Measurements from ENCODE around the gene ICA1L.

DNA sequence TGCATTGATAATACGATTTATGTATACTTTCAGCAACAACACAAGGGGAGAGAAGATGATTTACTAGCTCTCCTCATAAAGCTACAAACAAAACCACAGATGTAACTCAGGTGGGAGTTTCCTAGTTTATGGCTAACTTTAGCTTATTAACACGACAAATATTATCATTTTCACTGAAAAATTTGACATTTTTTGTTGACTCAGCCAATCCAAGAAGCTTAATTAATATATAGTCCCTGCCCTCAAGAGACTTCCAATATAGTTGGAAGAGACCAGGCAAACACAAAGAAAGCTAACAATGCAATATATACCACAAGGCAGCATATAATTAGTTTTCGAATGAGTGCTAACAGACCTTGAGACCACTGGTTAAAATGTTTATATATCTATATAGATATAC, 39.1 kb upstream of the ICA1L start:
- TF ChIP-seq, protein P1, sequence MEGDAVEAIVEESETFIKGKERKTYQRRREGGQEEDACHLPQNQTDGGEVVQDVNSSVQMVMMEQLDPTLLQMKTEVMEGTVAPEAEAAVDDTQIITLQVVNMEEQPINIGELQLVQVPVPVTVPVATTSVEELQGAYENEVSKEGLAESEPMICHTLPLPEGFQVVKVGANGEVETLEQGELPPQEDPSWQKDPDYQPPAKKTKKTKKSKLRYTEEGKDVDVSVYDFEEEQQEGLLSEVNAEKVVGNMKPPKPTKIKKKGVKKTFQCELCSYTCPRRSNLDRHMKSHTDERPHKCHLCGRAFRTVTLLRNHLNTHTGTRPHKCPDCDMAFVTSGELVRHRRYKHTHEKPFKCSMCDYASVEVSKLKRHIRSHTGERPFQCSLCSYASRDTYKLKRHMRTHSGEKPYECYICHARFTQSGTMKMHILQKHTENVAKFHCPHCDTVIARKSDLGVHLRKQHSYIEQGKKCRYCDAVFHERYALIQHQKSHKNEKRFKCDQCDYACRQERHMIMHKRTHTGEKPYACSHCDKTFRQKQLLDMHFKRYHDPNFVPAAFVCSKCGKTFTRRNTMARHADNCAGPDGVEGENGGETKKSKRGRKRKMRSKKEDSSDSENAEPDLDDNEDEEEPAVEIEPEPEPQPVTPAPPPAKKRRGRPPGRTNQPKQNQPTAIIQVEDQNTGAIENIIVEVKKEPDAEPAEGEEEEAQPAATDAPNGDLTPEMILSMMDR (IDR thresholded peaks at IDR 0.05): no peak
- no peak for TF ChIP-seq POLR2A (IDR thresholded peaks at IDR 0.05)
- no peak for TF ChIP-seq POLR2AphosphoS5 (IDR thresholded peaks at IDR 0.05)
- no peak for TF ChIP-seq EP300 (IDR thresholded peaks at IDR 0.05)

Data from stomach (tissue), 4 donors.